ENCODE data around the gene EEF2KMT. TPM values are rescaled to one million over a fixed set of nuclear protein-coding genes. Genes with fewer than 3 reads are reported as not detected.

The EEF2KMT gene
- total and polyA plus RNA-seq, 2 of the 8 experiments (the other 6 are each of a cell fraction or from before 2014, with no cell fraction given): 35.8 to 37.0 TPM

Other genes starting within 250 kb of the EEF2KMT start
- gene PPL, start 160.6 kb downstream of the EEF2KMT start, total RNA-seq (2021; fragmentation: NEBNext Ultra II Directional; extraction: Animal tissue kit (Norgen Biotek cat#: 25700)): 28.8 and 29.5 TPM in 2 replicates
- gene PPL, start 160.6 kb downstream of the EEF2KMT start, polyA plus RNA-seq (2011; rRNA removed): 11.3 and 15.8 TPM in 2 replicates
- gene SEC14L5, start 139.5 kb downstream of the EEF2KMT start, total RNA-seq (2021; fragmentation: NEBNext Ultra II Directional; extraction: Animal tissue kit (Norgen Biotek cat#: 25700)): 3.0 and 3.2 TPM in 2 replicates
- 1.9 and 2.1 TPM in 2 replicates for gene SEC14L5, start 139.5 kb downstream of the EEF2KMT start, polyA plus RNA-seq (2011; rRNA removed)
- 13.2 and 13.6 TPM in 2 replicates for gene NAGPA, start 63.9 kb downstream of the EEF2KMT start, total RNA-seq (2021; fragmentation: NEBNext Ultra II Directional; extraction: Animal tissue kit (Norgen Biotek cat#: 25700))
- 10.1 and 13.6 TPM in 2 replicates for gene NAGPA, start 63.9 kb downstream of the EEF2KMT start, polyA plus RNA-seq (2011; rRNA removed)
- 6.7 and 10.6 TPM in 2 replicates for gene C16orf89, start 31.8 kb downstream of the EEF2KMT start, total RNA-seq (2021; fragmentation: NEBNext Ultra II Directional; extraction: Animal tissue kit (Norgen Biotek cat#: 25700))
- 9.9 and 11.0 TPM in 2 replicates for gene C16orf89, start 31.8 kb downstream of the EEF2KMT start, polyA plus RNA-seq (2011; rRNA removed)
- 34.8 and 35.7 TPM in 2 replicates for gene ALG1, start 26.0 kb downstream of the EEF2KMT start, total RNA-seq (2021; fragmentation: NEBNext Ultra II Directional; extraction: Animal tissue kit (Norgen Biotek cat#: 25700))
- gene ALG1, start 26.0 kb downstream of the EEF2KMT start, polyA plus RNA-seq (2011; rRNA removed): 45.7 and 46.5 TPM in 2 replicates

Data from H1 (cell line).